BE2C (cell line): ENCODE data around the gene LIMS3. TPM values are rescaled to one million over a fixed set of nuclear protein-coding genes. Genes with fewer than 3 reads are reported as not detected.
"Not testable (repeated sequence)": the region's sequence is repeated elsewhere in the genome, so short reads cannot be mapped to it uniquely, and the experiment has no call there.

Experiments used
- DNase-seq: peaks from one replicate; pipeline ENCODE4 v3.0.0-alpha.2; 2020
- H3K27me3 ChIP-seq: fragments of 250-450 bp; sonication (Bioruptor Pico); 2 replicates; pipeline ENCODE4 v1.5.1; 2020; ENCODE audit warnings: mild to moderate bottlenecking
- H3K36me3 ChIP-seq: fragments of 250-450 bp; sonication (Bioruptor Pico); 2 replicates; pipeline ENCODE4 v1.5.1; 2020; ENCODE audit warnings: mild to moderate bottlenecking
- H3K4me1 ChIP-seq: fragments of 250-450 bp; sonication (Bioruptor Pico); 2 replicates; pipeline ENCODE4 v1.5.1; 2020
- H3K4me3 ChIP-seq: 2 replicates; pipeline ENCODE4 v1.5.1; 2011; ENCODE audit warnings: low read depth, low read length
- H3K9me3 ChIP-seq: fragments of 250-450 bp; sonication (Bioruptor Pico); 2 replicates; pipeline ENCODE4 v1.5.1; 2020
- polyA plus RNA-seq: library from polyadenylated mRNA; unstranded; fragments of >200 nt; gene quantifications from one replicate; pipeline ENCODE4 v1.2.1, GENCODE V29; 2012; ENCODE audit warnings: low read depth, missing spikeins; ENCODE audit not compliant: insufficient read length, insufficient read depth

Gene LIMS3, protein sequence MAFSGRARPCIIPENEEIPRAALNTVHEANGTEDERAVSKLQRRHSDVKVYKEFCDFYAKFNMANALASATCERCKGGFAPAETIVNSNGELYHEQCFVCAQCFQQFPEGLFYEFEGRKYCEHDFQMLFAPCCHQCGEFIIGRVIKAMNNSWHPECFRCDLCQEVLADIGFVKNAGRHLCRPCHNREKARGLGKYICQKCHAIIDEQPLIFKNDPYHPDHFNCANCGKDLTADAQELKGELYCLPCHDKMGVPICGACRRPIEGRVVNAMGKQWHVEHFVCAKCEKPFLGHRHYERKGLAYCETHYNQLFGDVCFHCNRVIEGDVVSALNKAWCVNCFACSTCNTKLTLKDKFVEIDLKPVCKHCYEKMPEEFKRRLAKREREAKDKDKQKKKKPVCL
- polyA plus RNA-seq = 5.6 TPM

DNA sequence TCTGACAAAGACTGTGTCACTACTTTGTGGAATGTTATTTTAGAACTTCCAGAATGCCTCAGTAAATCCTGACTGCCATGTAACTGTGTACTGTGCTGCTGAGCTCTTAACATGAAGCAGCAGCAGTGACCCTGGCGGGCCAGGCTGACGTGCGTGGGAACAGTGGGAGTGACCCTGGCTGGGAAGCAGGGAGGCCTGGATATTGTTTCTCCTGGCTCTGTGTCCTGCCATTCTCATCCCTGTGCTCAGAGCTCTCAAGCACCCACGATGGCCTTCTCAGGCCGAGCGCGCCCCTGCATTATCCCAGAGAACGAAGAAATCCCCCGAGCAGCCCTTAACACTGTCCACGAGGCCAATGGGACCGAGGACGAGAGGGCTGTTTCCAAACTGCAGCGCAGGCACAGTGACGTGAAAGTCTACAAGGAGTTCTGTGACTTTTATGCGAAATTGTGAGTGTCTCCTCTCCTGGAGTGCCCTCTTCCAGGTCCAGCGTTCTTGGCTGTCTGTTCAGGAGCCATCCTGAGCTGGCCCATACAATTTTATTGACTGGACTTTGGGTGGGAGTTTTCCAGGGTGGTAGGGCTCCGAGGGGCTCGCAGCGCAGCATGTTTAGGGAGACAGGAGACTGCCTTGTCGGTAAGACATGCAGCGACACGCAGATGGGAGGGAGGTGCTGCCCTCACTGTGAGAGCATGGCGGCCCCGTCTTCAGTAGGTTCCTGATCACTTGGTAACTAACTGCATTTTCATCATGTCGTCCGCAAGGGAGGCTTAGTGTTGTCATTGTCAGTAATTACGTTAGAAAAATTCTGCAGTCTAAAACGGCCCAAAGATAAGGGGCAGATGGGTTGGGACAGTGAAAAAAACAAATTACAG, at the start of gene LIMS3:
Gene LIMS3 (plus strand): TSS at position 227 of the 875 bp plus-strand sequence. CDS start 41 bp downstream, at position 268.
- not testable (repeated sequence) for H3K9me3 ChIP-seq, H3K4me1 ChIP-seq, H3K36me3 ChIP-seq, H3K27me3 ChIP-seq, DNase-seq, H3K4me3 ChIP-seq

- not testable (repeated sequence) for H3K4me3 ChIP-seq, DNase-seq, H3K36me3 ChIP-seq, H3K4me1 ChIP-seq, H3K9me3 ChIP-seq, H3K27me3 ChIP-seq
Measured at GRCh38 chr2:109871129-109871751, 27.2 kb upstream of the LIMS3 start.

DNA sequence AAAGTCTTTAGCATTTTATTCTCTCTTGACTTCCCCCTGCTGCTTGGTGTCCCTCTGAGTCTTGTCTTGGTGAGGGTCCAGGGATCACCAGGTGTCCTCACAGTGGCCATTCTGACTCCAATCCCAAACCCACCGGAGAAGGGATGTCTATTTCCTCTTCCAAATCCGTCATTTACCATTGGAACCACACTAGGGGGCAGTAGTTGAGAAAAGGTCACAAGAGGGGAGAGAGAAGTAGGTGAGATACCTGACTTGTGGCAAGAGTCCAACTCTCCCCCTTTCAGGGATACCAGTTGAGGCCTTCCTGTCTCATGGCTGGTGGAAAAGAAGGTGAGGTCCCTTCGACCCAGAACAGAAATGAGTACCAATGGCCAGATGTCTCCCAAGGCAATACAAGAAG, 21.9 kb upstream of the LIMS3 start:
- H3K4me1 ChIP-seq, H3K4me3 ChIP-seq, H3K9me3 ChIP-seq, DNase-seq, H3K36me3 ChIP-seq, H3K27me3 ChIP-seq: not testable (repeated sequence)

DNA sequence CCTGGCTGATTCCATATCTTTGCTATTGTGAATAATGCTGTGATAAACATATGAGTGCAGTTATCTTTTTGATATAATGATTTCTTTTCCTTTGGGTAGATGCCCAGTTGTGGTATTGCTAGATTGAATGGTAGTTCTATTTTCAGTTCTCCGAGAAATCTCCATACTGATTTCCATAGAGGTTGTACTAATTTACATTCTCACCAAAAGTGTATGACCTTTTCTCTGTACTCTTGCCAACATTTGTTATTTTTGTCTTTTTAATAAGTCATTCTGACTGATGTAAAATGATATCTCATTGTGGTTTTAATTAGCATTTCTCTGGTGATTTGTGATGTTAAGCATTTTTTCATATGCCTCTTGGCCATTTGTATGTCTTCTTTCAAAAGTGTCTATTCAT, 16.4 kb upstream of the LIMS3 start:
- H3K4me1 ChIP-seq, H3K36me3 ChIP-seq, H3K9me3 ChIP-seq, H3K4me3 ChIP-seq, DNase-seq, H3K27me3 ChIP-seq: not testable (repeated sequence)

GRCh38 chr2:109888414-109888813, 10.1 kb upstream of the LIMS3 start:
- H3K9me3 ChIP-seq, H3K36me3 ChIP-seq, H3K4me3 ChIP-seq, DNase-seq, H3K4me1 ChIP-seq, H3K27me3 ChIP-seq: not testable (repeated sequence)

DNA sequence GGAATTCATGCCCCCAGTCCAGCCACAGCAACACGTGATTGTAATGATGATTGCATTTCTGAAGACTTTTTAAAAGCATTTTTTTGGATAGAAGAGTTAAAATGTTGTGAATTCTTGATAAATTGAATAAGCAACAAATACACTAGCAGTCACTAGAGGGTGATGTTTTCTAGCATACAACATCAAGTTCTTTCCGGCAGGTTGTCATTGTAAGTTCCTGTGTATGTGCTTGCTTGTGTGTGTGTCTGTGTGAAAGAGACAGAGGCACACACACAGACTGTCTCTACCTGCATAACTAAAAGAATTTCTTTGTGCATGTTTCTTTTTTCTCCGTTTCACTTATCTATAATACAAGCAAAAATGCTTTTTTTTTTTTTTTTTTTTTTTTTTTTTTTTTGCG, 8.6 kb upstream of the LIMS3 start:
- not testable (repeated sequence) for H3K9me3 ChIP-seq, H3K36me3 ChIP-seq, H3K4me3 ChIP-seq, DNase-seq, H3K4me1 ChIP-seq, H3K27me3 ChIP-seq

GRCh38 chr2:109891024-109891423, 7.5 kb upstream of the LIMS3 start:
- not testable (repeated sequence) for H3K4me3 ChIP-seq, H3K27me3 ChIP-seq, DNase-seq, H3K36me3 ChIP-seq, H3K4me1 ChIP-seq, H3K9me3 ChIP-seq

- H3K27me3 ChIP-seq, H3K4me1 ChIP-seq, H3K9me3 ChIP-seq, DNase-seq, H3K4me3 ChIP-seq, H3K36me3 ChIP-seq: not testable (repeated sequence)
Measured at GRCh38 chr2:109893736-109894135, 4.8 kb upstream of the LIMS3 start.

DNA sequence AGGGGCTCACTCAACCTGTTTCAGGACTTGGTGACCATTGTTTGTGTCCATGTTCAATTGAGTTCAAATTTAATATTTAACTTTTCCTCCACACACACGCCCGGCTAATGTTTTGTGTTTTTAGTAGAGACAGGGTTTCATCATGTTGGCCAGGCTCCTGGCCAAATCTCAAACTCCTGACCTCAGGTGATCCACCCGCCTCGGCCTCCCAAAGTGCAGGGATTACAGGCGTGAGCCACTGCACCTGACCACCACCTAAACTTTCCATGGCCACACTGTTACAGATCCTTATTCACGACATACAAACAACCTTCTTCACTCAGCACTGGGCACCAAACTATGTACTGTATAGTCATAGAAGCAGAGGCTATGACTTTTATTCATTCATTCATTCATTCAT, 4.3 kb upstream of the LIMS3 start:
- H3K4me3 ChIP-seq, H3K9me3 ChIP-seq, H3K4me1 ChIP-seq, H3K27me3 ChIP-seq, H3K36me3 ChIP-seq, DNase-seq: not testable (repeated sequence)

DNA sequence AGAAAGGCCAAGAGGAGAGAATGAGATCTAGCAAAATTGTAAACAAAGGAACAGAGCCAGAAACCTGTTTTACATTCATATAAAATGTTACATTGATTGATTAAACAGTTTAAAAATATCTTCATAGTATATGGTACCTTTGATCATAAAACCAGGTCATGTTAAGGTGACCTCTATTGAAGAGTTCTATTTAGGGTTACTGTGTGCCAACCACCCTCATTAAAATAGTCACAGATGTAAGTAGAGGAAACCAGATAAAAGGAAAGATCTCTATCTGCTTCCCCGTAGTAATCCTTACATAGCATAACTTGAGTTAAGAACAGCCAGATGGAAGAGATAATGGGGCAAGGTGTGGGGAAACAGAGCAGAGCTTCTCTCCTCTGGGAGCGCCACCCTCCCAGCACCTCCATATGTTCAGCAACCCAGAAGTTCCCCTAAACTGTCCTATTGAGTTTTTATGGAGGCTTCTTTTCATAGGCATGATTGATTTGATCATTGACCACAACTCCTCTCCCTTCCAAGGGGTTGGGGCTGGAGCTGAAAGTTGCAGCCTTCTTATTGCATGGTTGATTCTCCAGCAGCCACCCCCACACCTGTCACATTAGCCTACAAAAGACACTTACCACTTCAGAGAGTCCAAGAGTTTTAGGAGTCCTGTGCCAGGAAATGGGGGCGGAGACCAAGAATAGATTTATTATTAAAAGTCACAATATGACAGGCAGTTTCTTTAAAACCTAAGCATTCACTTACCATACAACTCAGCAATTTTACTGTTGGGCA, 3.2 kb upstream of the LIMS3 start:
- not testable (repeated sequence) for H3K27me3 ChIP-seq, DNase-seq, H3K4me3 ChIP-seq, H3K36me3 ChIP-seq, H3K9me3 ChIP-seq, H3K4me1 ChIP-seq

- H3K4me1 ChIP-seq, H3K4me3 ChIP-seq: not testable (repeated sequence)
Measured at GRCh38 chr2:109896212-109896611, 2.3 kb upstream of the LIMS3 start.

GRCh38 chr2:109897769-109898461, 573 bp upstream of the LIMS3 start:
- H3K9me3 ChIP-seq, H3K36me3 ChIP-seq, H3K4me3 ChIP-seq, DNase-seq, H3K4me1 ChIP-seq, H3K27me3 ChIP-seq: not testable (repeated sequence)

More at GRCh38 chr2:109896212-109896611, 2.3 kb upstream of the LIMS3 start:
- H3K9me3 ChIP-seq, H3K27me3 ChIP-seq, H3K36me3 ChIP-seq, DNase-seq: not testable (repeated sequence)

- not testable (repeated sequence) for H3K4me3 ChIP-seq, H3K27me3 ChIP-seq, H3K4me1 ChIP-seq, DNase-seq, H3K9me3 ChIP-seq, H3K36me3 ChIP-seq
Measured at GRCh38 chr2:109905796-109906195, 7.3 kb downstream of the LIMS3 start.

DNA sequence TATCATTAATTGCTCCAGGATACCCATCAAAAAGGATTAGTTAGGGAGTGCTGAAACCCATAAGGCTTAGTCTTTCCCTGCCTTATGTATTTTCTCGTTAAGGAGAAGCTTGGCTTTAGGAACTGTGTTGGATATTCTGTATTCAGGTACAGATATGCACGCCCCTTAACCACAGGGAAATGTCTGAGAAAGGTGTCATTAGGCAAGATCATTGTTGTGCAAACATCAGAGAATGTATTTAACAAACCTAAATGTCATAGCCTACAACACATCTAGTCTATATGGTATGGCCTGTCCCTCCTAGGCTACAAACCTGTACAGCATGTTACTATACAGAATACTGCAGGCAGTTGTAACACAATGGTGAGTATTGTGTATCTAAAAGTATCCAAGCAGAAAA, 10.1 kb downstream of the LIMS3 start:
- H3K4me3 ChIP-seq, H3K9me3 ChIP-seq, H3K4me1 ChIP-seq, H3K27me3 ChIP-seq, DNase-seq, H3K36me3 ChIP-seq: not testable (repeated sequence)

- not testable (repeated sequence) for H3K27me3 ChIP-seq, H3K36me3 ChIP-seq, H3K4me3 ChIP-seq
Measured at GRCh38 chr2:109910789-109911188, 12.3 kb downstream of the LIMS3 start.

More at GRCh38 chr2:109910789-109911188, 12.3 kb downstream of the LIMS3 start:
- not testable (repeated sequence) for H3K9me3 ChIP-seq, DNase-seq, H3K4me1 ChIP-seq
